Measurements from ENCODE around the gene MCF2L2.

The MCF2L2 gene

GRCh38 chr3:183293966-183294365 lies 134.5 kb downstream of the MCF2L2 start:
- DNase-seq (ENCODE audit: low spot score) = no peak

- no peak for DNase-seq (ENCODE audit: low spot score)
Observed at GRCh38 chr3:183291497-183292031, 136.9 kb downstream of the MCF2L2 start.

- DNase-seq (ENCODE audit: low spot score) = no peak
Observed at GRCh38 chr3:183290216-183290615, 138.2 kb downstream of the MCF2L2 start.

GRCh38 chr3:183288117-183288516 lies 140.3 kb downstream of the MCF2L2 start:
- no peak for DNase-seq (ENCODE audit: low spot score)

GRCh38 chr3:183287301-183287971 lies 141.0 kb downstream of the MCF2L2 start:
- DNase-seq (ENCODE audit: low spot score) = no peak

- DNase-seq (ENCODE audit: low spot score) = peak; percentile 74
Observed at GRCh38 chr3:183285828-183286457, 142.5 kb downstream of the MCF2L2 start.

GRCh38 chr3:183285318-183285717 lies 143.1 kb downstream of the MCF2L2 start:
- no peak for DNase-seq (ENCODE audit: low spot score)

GRCh38 chr3:183284570-183284969 lies 143.8 kb downstream of the MCF2L2 start:
- no peak for DNase-seq (ENCODE audit: low spot score)

- no peak for DNase-seq (ENCODE audit: low spot score)
Observed at GRCh38 chr3:183283886-183284285, 144.5 kb downstream of the MCF2L2 start.

GRCh38 chr3:183281126-183281797 lies 147.2 kb downstream of the MCF2L2 start:
- DNase-seq (ENCODE audit: low spot score) = no peak

GRCh38 chr3:183279371-183279770 lies 149.0 kb downstream of the MCF2L2 start:
- DNase-seq (ENCODE audit: low spot score) = no peak

GRCh38 chr3:183278479-183279088 lies 149.8 kb downstream of the MCF2L2 start:
- no peak for DNase-seq (ENCODE audit: low spot score)

GRCh38 chr3:183277260-183277659 lies 151.2 kb downstream of the MCF2L2 start:
- no peak for DNase-seq (ENCODE audit: low spot score)

GRCh38 chr3:183275937-183276336 lies 152.5 kb downstream of the MCF2L2 start:
- no peak for DNase-seq (ENCODE audit: low spot score)

GRCh38 chr3:183275418-183275817 lies 153.0 kb downstream of the MCF2L2 start:
- no peak for DNase-seq (ENCODE audit: low spot score)

GRCh38 chr3:183274609-183275008 lies 153.8 kb downstream of the MCF2L2 start:
- no peak for DNase-seq (ENCODE audit: low spot score)

GRCh38 chr3:183272791-183273190 lies 155.6 kb downstream of the MCF2L2 start:
- DNase-seq (ENCODE audit: low spot score) = no peak

GRCh38 chr3:183272142-183272541 lies 156.3 kb downstream of the MCF2L2 start:
- no peak for DNase-seq (ENCODE audit: low spot score)

GRCh38 chr3:183270344-183270743 lies 158.1 kb downstream of the MCF2L2 start:
- no peak for DNase-seq (ENCODE audit: low spot score)

GRCh38 chr3:183269345-183269744 lies 159.1 kb downstream of the MCF2L2 start:
- no peak for DNase-seq (ENCODE audit: low spot score)

GRCh38 chr3:183268366-183268765 lies 160.1 kb downstream of the MCF2L2 start:
- no peak for DNase-seq (ENCODE audit: low spot score)

- no peak for DNase-seq (ENCODE audit: low spot score)
Observed at GRCh38 chr3:183267140-183267539, 161.3 kb downstream of the MCF2L2 start.

GRCh38 chr3:183266454-183266853 lies 162.0 kb downstream of the MCF2L2 start:
- DNase-seq (ENCODE audit: low spot score) = no peak

Measured in left forelimb (tissue), 1 donor.